Right forelimb (tissue), 1 donor: ENCODE results near the gene ALOX12.
"Not testable (repeated sequence)": the region's sequence is repeated elsewhere in the genome, so short reads cannot be mapped to it uniquely, and the experiment has no call there.

ENCODE experiments used
- DNase-seq: peaks from one replicate; pipeline ENCODE4 v3.0.0-alpha.2; 2018

ALOX12 gene

GRCh38 chr17:7023576-7024401 is 27.9 kb downstream of the ALOX12 start:
- peak; percentile 84 for DNase-seq

GRCh38 chr17:7024402-7024785 is 28.5 kb downstream of the ALOX12 start:
- DNase-seq = peak; percentile 40

- DNase-seq = peak; percentile 13
These were observed 29.4 kb downstream of the ALOX12 start for GRCh38 chr17:7025245-7025644.

- DNase-seq = peak; percentile 32
These were observed 30.7 kb downstream of the ALOX12 start for GRCh38 chr17:7026471-7027115.

GRCh38 chr17:7027335-7027734 is 31.5 kb downstream of the ALOX12 start:
- peak; percentile 32 for DNase-seq

GRCh38 chr17:7029096-7029495 is 33.2 kb downstream of the ALOX12 start:
- DNase-seq = no peak

- DNase-seq = peak; percentile 25
These were observed 33.8 kb downstream of the ALOX12 start for GRCh38 chr17:7029659-7030058.

GRCh38 chr17:7034955-7035590 is 39.2 kb downstream of the ALOX12 start:
- DNase-seq = no peak

- DNase-seq = peak; percentile 87
These were observed 39.9 kb downstream of the ALOX12 start, which contains the start of gene SLC16A13 for GRCh38 chr17:7035591-7036368. SLC16A13 (plus strand) TSS chr17:7036015; CDS start chr17:7036383, 368 bp downstream.

- DNase-seq = no peak
These were observed 42.4 kb downstream of the ALOX12 start for GRCh38 chr17:7038025-7038862.

- DNase-seq = no peak
These were observed 44.0 kb downstream of the ALOX12 start for GRCh38 chr17:7039832-7040231.

GRCh38 chr17:7041607-7042500 is 46.0 kb downstream of the ALOX12 start:
- no peak for DNase-seq

- peak; percentile 66 for DNase-seq
These were observed 46.8 kb downstream of the ALOX12 start for GRCh38 chr17:7042501-7043181.

- no peak for DNase-seq
These were observed 47.3 kb downstream of the ALOX12 start for GRCh38 chr17:7043182-7043496.

- peak; percentile 74 for DNase-seq
These were observed 47.8 kb downstream of the ALOX12 start, which contains the start of gene SLC16A11 for GRCh38 chr17:7043497-7044198. SLC16A11 (minus strand) TSS chr17:7044092; CDS start chr17:7043513, 579 bp downstream.

GRCh38 chr17:7045492-7046126 is 49.8 kb downstream of the ALOX12 start:
- DNase-seq = no peak

GRCh38 chr17:7046127-7046724 is 50.4 kb downstream of the ALOX12 start:
- no peak for DNase-seq

GRCh38 chr17:7046725-7047397 is 51.0 kb downstream of the ALOX12 start:
- DNase-seq = not testable (repeated sequence)
